HepG2 (cell line): ENCODE results near the gene ANKK1.

Source experiments
- CTCF ChIP-seq: sonication (generic); formaldehyde crosslinking; IDR thresholded peaks from 2 replicates; pipeline ENCODE4 v1.5.0; 2020; ENCODE audit warnings: mild to moderate bottlenecking, missing genetic modification reagents, moderate library complexity
- MTA3 ChIP-seq: sonication (generic); formaldehyde crosslinking; IDR thresholded peaks from 2 replicates; pipeline ENCODE4 v1.4.0; 2020; ENCODE audit warnings: missing genetic modification reagents
- PHB2 ChIP-seq: fragments of 450-650 bp; IDR thresholded peaks from 2 replicates; pipeline ENCODE4 v1.6.1; 2018; ENCODE audit not compliant: partially characterized antibody
- SKIL ChIP-seq: sonication (generic); formaldehyde crosslinking; IDR thresholded peaks from 2 replicates; pipeline ENCODE4 v1.8.0; 2022; ENCODE audit warnings: missing genetic modification reagents, mild to moderate bottlenecking, moderate library complexity, borderline replicate concordance
- ZBTB7A ChIP-seq: sonication (generic); formaldehyde crosslinking; IDR thresholded peaks from 2 replicates; pipeline ENCODE4 v1.8.0; 2022; ENCODE audit warnings: mild to moderate bottlenecking, missing genetic modification reagents
- ZNF740 ChIP-seq: sonication (generic); formaldehyde crosslinking; IDR thresholded peaks from 2 replicates; pipeline ENCODE4 v1.4.0; 2020; ENCODE audit warnings: missing genetic modification reagents

GRCh38 chr11:113419454-113420003 lies 31.9 kb downstream of the ANKK1 start:
- TF ChIP-seq ZNF740 (CRISPR knock-in tag) (no peak), PHB2 (no peak), MTA3 (CRISPR knock-in tag) (no peak), CTCF (no peak), ZBTB7A (CRISPR knock-in tag) (no peak), SKIL (CRISPR knock-in tag) (no peak)
